ENCODE measurements around the gene COX6A2.

Gene COX6A2

DNA sequence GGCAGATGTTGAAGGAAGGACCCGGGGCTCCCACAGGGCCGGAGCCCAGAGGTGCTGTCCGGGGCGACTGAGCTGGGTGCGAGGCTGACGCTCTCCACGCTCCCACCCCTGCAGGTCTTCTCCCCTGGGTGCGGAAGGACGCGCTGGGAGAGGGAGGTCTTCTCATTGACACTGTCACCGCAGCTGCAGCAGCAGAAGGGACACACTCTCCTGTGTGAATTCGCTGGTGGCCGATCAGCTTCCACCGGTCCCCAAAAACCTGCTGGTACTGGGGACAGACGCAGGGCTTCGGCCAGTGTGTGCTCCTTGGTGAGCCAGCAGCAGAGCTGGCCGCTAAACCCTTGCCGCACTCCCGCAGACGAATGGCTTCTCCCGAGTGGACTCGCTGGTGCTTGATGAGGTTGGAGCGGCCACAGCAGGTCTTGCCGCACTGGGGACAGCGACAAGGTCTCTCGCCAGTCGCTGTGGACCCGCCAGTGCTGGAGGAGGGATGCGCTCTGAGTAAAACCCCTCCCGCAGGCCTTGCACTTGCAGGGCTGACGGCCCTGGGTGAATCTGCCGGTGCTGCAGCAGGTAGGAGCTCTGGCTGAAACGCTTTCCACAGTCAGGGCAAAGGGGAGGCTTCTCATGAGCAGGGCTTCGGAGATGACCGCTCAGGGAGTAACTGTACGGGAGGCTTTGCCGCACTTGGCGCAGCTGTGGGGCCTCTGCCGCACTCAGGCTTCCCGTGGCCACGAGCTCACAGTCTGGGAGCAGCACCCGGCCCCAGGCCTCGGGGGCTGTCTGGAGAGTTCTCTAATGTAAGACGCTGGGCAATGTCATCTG, 8.3 kb upstream of the COX6A2 start:
- Histone ChIP-seq H3K36me3 (ENCODE audit: control insufficient read depth, insufficient read depth, low read length) (no peaks in the 10 kb centered on the region), H3K27ac (ENCODE audit: insufficient read depth, low read length, poor library complexity, severe bottlenecking) (no peak overlapping the region), H3K4me1 (ENCODE audit: control insufficient read depth, insufficient read depth, low read length, poor library complexity, severe bottlenecking) (no peaks in the 10 kb centered on the region), H3K4me3 (ENCODE audit: insufficient read depth, low read depth, low read length, poor library complexity, severe bottlenecking) (no peak overlapping the region), H3K9me3 (ENCODE audit: control insufficient read depth, low read length) (no peaks in the 10 kb centered on the region), H3K27me3 (replicated peaks; ENCODE audit: control insufficient read depth, insufficient read depth, low read length, poor library complexity, severe bottlenecking) (no peaks in the 10 kb centered on the region)
- DNase-seq, result no peak

DNA sequence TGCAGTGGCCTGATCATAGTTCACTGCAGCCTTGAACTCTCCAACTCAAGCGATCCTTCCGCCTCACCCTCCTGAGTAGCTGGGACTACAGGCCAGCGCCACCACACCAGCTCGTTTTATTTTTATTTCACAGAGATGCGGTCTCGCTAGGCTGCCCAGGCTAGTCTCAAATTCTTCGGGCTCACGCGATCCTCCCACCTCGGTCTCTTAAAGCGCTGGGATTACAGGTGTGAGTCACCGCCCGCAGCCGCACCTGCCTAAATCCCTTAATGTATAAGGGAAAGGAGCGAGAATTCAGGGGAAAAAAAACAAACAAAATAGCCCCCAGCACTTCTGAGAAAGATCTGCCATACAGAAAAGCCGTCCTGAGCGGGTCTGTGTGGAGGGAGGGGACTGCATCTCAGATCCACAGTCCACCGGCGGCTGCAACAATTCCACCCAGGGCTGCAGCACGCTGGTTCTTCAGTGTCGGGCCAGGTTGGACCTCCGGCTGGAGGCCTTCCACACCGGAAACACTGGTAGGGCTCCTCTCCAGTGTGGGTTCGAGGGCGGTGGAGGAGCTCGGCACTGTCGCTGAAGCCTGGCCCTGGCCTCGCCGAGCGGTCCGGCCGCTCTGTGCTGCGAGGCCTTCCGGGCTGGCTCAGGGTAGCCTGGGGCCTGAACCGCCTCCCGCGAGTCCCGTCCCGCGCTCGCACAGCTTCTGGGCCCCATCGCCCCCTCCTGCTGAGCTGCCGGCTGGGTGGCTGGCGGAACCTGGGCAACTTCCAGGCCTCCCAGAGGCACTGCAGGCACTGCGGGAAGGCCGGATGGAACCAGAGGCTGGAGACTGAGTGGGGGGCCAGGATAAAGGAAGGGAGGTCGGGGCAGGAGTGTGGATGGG, 7.4 kb upstream of the COX6A2 start:
- Histone ChIP-seq H3K27me3 (replicated peaks; ENCODE audit: control insufficient read depth, insufficient read depth, low read length, poor library complexity, severe bottlenecking) (no peaks in the 10 kb centered on the region), H3K27ac (ENCODE audit: insufficient read depth, low read length, poor library complexity, severe bottlenecking) (no peak overlapping the region), H3K36me3 (ENCODE audit: control insufficient read depth, insufficient read depth, low read length) (no peaks in the 10 kb centered on the region), H3K4me1 (ENCODE audit: control insufficient read depth, insufficient read depth, low read length, poor library complexity, severe bottlenecking) (no peaks in the 10 kb centered on the region), H3K9me3 (ENCODE audit: control insufficient read depth, low read length) (no peaks in the 10 kb centered on the region), H3K4me3 (ENCODE audit: insufficient read depth, low read depth, low read length, poor library complexity, severe bottlenecking) (no peak overlapping the region)
- DNase-seq, result no peak

DNA sequence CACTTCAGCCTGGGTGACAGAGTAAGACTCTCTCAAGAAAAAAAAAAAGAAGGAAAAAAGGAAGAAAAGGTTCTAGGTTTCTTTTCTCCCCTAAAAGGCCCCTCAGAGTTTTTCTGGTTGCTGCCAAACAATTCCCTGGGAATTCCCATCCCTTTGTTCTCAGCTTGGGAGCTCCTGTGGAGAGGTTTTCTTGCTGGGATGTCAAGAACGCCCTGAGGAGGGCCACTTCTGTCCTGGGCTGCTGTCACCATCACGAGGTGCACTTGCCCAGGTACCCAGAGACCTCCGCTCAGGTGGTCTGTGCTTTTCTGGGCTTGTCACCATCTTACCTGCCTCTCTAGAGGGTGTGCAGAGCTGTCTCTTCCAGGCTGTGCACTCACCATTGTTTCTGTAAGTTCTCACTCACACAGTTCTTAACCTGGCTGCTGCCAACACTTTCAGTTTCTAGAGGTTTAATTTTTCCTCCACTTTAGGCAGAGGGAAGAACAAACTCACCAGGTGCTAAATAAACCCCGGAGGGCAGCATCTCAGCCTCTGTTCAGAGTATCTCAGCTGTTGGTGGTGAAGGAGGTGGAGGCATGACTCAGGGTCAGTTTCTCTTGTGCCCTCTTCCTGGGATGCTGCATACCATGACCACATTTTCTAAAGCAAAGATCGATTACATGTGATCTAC, 2.4 kb upstream of the COX6A2 start:
- no peaks in the 10 kb centered on the region for H3K27me3 ChIP-seq (replicated peaks; ENCODE audit: control insufficient read depth, insufficient read depth, low read length, poor library complexity, severe bottlenecking)
- no peaks in the 10 kb centered on the region for H3K9me3 ChIP-seq (ENCODE audit: control insufficient read depth, low read length)
- H3K4me3 ChIP-seq (ENCODE audit: insufficient read depth, low read depth, low read length, poor library complexity, severe bottlenecking), result no peak overlapping the region
- H3K27ac ChIP-seq (ENCODE audit: insufficient read depth, low read length, poor library complexity, severe bottlenecking), result no peak overlapping the region
- no peak for DNase-seq
- H3K36me3 ChIP-seq (ENCODE audit: control insufficient read depth, insufficient read depth, low read length), result no peaks in the 10 kb centered on the region
- no peaks in the 10 kb centered on the region for H3K4me1 ChIP-seq (ENCODE audit: control insufficient read depth, insufficient read depth, low read length, poor library complexity, severe bottlenecking)

DNA sequence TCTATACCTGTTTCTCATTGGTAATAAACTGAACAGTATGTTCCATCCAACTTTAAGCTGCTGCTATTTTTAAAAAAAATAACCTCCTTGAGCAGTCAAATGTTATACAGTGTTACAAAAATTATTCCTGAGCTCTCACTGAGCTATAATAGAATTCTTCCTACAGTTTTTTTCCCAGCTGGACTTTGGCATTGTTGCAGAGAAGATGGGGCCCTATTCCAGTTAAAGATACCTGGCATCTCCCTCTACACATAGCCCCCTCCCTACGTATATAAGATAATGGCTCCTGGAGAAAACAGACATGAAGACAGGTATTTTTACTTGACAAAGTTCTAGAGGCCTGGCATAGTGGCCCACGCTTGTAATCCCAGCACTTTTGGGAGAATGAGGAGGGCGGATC, 1.6 kb upstream of the COX6A2 start:
- Histone ChIP-seq H3K27ac (ENCODE audit: insufficient read depth, low read length, poor library complexity, severe bottlenecking) (no peak overlapping the region), H3K4me1 (ENCODE audit: control insufficient read depth, insufficient read depth, low read length, poor library complexity, severe bottlenecking) (no peaks in the 10 kb centered on the region), H3K9me3 (ENCODE audit: control insufficient read depth, low read length) (no peaks in the 10 kb centered on the region), H3K4me3 (ENCODE audit: insufficient read depth, low read depth, low read length, poor library complexity, severe bottlenecking) (no peak overlapping the region), H3K27me3 (replicated peaks; ENCODE audit: control insufficient read depth, insufficient read depth, low read length, poor library complexity, severe bottlenecking) (no peaks in the 10 kb centered on the region), H3K36me3 (ENCODE audit: control insufficient read depth, insufficient read depth, low read length) (no peaks in the 10 kb centered on the region)
- no peak for DNase-seq

DNA sequence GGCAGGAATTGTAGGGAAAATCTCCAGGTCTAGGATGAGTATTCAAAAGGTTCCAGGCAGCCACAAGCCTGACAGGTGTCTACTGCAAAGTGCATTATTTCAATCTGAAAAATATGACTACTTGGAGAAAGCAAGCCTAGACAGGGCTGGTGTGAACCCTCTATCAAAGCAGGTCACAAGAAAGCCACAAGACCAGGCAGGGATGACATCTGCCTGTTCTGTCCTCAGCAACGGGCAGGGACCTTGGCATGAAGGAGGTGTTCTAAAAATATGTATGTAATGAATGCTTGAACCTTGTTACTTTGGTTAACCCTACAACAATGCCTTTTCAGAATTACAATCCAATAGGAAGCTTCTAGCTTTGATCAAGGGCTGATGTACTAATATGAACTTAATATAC, 1.2 kb upstream of the COX6A2 start:
- Histone ChIP-seq H3K9me3 (ENCODE audit: control insufficient read depth, low read length) (no peaks in the 10 kb centered on the region), H3K27ac (ENCODE audit: insufficient read depth, low read length, poor library complexity, severe bottlenecking) (no peak overlapping the region), H3K4me1 (ENCODE audit: control insufficient read depth, insufficient read depth, low read length, poor library complexity, severe bottlenecking) (no peaks in the 10 kb centered on the region), H3K27me3 (replicated peaks; ENCODE audit: control insufficient read depth, insufficient read depth, low read length, poor library complexity, severe bottlenecking) (no peaks in the 10 kb centered on the region), H3K36me3 (ENCODE audit: control insufficient read depth, insufficient read depth, low read length) (no peaks in the 10 kb centered on the region), H3K4me3 (ENCODE audit: insufficient read depth, low read depth, low read length, poor library complexity, severe bottlenecking) (no peak overlapping the region)
- DNase-seq, result no peak

DNA sequence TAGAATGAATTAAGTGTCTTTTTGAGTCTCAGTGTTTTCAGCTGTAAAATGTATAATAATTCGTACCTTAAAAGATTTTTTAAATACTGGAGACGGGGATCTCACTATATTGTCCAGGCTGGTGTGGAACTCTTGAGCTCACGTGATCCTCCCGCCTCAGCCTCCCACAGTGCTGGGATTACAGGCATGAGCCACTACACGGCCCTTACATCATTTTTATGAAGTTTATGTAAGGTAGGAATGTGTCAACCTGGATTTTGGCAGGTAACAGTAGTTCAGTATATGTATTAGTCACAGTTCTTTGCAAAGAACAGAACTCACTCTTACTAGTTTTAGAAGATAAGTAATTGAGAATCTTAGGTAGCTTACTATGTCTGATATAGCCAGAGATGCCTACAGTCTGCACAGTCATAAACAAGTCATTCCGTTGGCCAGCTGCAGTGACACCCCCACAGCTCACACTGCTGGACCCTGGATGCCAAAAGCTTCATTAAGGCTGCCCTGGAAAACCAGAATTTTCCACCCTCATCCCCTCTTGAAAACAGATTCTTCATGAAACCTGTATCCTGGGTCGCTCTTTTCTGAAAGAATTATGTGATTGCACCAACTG, 583 bp upstream of the COX6A2 start:
- DNase-seq, result no peak
- no peaks in the 10 kb centered on the region for H3K9me3 ChIP-seq (ENCODE audit: control insufficient read depth, low read length)
- no peaks in the 10 kb centered on the region for H3K36me3 ChIP-seq (ENCODE audit: control insufficient read depth, insufficient read depth, low read length)
- no peak overlapping the region for H3K27ac ChIP-seq (ENCODE audit: insufficient read depth, low read length, poor library complexity, severe bottlenecking)
- no peaks in the 10 kb centered on the region for H3K4me1 ChIP-seq (ENCODE audit: control insufficient read depth, insufficient read depth, low read length, poor library complexity, severe bottlenecking)
- H3K27me3 ChIP-seq (replicated peaks; ENCODE audit: control insufficient read depth, insufficient read depth, low read length, poor library complexity, severe bottlenecking), result no peaks in the 10 kb centered on the region
- no peak overlapping the region for H3K4me3 ChIP-seq (ENCODE audit: insufficient read depth, low read depth, low read length, poor library complexity, severe bottlenecking)

GRCh38 chr16:31427441-31428278, 500 bp downstream of the COX6A2 start:
- Histone ChIP-seq H3K9me3 (ENCODE audit: control insufficient read depth, low read length) (no peaks in the 10 kb centered on the region), H3K4me3 (ENCODE audit: insufficient read depth, low read depth, low read length, poor library complexity, severe bottlenecking) (no peak overlapping the region), H3K36me3 (ENCODE audit: control insufficient read depth, insufficient read depth, low read length) (no peaks in the 10 kb centered on the region), H3K27me3 (replicated peaks; ENCODE audit: control insufficient read depth, insufficient read depth, low read length, poor library complexity, severe bottlenecking) (no peaks in the 10 kb centered on the region), H3K27ac (ENCODE audit: insufficient read depth, low read length, poor library complexity, severe bottlenecking) (no peak overlapping the region), H3K4me1 (ENCODE audit: control insufficient read depth, insufficient read depth, low read length, poor library complexity, severe bottlenecking) (no peaks in the 10 kb centered on the region)
- peak; percentile 21 to 53 (median 49) for DNase-seq

- no peaks in the 10 kb centered on the region for H3K9me3 ChIP-seq (ENCODE audit: control insufficient read depth, low read length)
- H3K4me1 ChIP-seq (ENCODE audit: control insufficient read depth, insufficient read depth, low read length, poor library complexity, severe bottlenecking), result no peaks in the 10 kb centered on the region
- H3K4me3 ChIP-seq (ENCODE audit: insufficient read depth, low read depth, low read length, poor library complexity, severe bottlenecking), result no peak overlapping the region
- no peaks in the 10 kb centered on the region for H3K27me3 ChIP-seq (replicated peaks; ENCODE audit: control insufficient read depth, insufficient read depth, low read length, poor library complexity, severe bottlenecking)
- DNase-seq, result no peak
- no peak overlapping the region for H3K27ac ChIP-seq (ENCODE audit: insufficient read depth, low read length, poor library complexity, severe bottlenecking)
- no peaks in the 10 kb centered on the region for H3K36me3 ChIP-seq (ENCODE audit: control insufficient read depth, insufficient read depth, low read length)
Observed at GRCh38 chr16:31423801-31424200, 4.4 kb downstream of the COX6A2 start.

DNA sequence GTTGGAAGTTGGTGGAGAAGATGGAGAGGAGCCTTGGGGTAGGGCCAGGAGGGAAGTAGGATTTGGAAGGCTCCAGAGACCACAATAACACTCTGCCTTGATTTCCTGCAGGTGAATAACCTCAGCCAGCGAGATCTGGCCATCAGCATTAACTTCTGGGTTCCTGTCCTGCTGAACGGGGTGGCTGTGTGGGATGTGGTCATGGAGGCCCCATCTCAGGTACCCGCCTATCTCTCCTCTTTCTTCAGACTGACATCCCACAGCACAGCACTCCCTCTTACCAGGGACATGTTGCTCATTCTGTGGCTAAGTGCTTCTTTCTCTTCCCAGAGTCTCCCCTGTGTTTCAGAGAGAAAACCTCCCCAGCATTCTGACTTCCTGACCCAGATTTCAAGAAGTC, 4.9 kb downstream of the COX6A2 start:
- Histone ChIP-seq H3K9me3 (ENCODE audit: control insufficient read depth, low read length) (no peaks in the 10 kb centered on the region), H3K4me1 (ENCODE audit: control insufficient read depth, insufficient read depth, low read length, poor library complexity, severe bottlenecking) (no peaks in the 10 kb centered on the region), H3K4me3 (ENCODE audit: insufficient read depth, low read depth, low read length, poor library complexity, severe bottlenecking) (no peak overlapping the region), H3K27me3 (replicated peaks; ENCODE audit: control insufficient read depth, insufficient read depth, low read length, poor library complexity, severe bottlenecking) (no peaks in the 10 kb centered on the region), H3K36me3 (ENCODE audit: control insufficient read depth, insufficient read depth, low read length) (no peaks in the 10 kb centered on the region), H3K27ac (ENCODE audit: insufficient read depth, low read length, poor library complexity, severe bottlenecking) (no peak overlapping the region)
- DNase-seq, result no peak
